ENCODE results near the gene PHACTR3. TPM values are rescaled to one million over a fixed set of nuclear protein-coding genes. Genes with fewer than 3 reads are reported as not detected.

PHACTR3 gene
- total and polyA plus RNA-seq, 2 of the 8 experiments (the other 6 are each of a cell fraction or from before 2014, with no cell fraction given): 0.05 to 0.13 TPM

- Histone ChIP-seq H3K9ac (replicated peaks in 1 of 4; ENCODE audit: extremely low read depth in 1 of 4, low read depth in 3 of 4, low read length in 3 of 4) (no peak overlapping the region), H3K4me3 (ENCODE audit: extremely low read depth in 1 of 4, insufficient read depth in 2 of 4, low read depth in 3 of 4, low read length in 4 of 4) (no peak overlapping the region), H3K23ac (ENCODE audit: insufficient read length) (no peak overlapping the region), H3K27me3 (replicated peaks in 1 of 4; ENCODE audit: control insufficient read depth in 3 of 4, extremely low read depth in 1 of 4, insufficient read depth in 3 of 4, low read length in 3 of 4) (no peaks in the 10 kb centered on the region), H3K14ac (ENCODE audit: insufficient read length) (no peak overlapping the region), H3K4me1 (replicated peaks in 1 of 4; ENCODE audit: control insufficient read depth in 3 of 4, insufficient read depth in 4 of 4, low read length in 3 of 4) (no peaks in the 10 kb centered on the region), H3K36me3 (ENCODE audit: control insufficient read depth in 2 of 4, insufficient read depth in 4 of 4, low read length in 3 of 4) (no peaks in the 10 kb centered on the region), H4K5ac (ENCODE audit: insufficient read length, low read depth, low read length) (no peak overlapping the region), H3K27ac (ENCODE audit: low read depth, low read length) (no peak overlapping the region), H2BK15ac (ENCODE audit: low read length) (no peak overlapping the region), H2BK20ac (ENCODE audit: low read length) (no peak overlapping the region), H3K23me2 (ENCODE audit: low read depth, low read length) (no peaks in the 10 kb centered on the region), H3K9me3 (ENCODE audit: insufficient read depth in 2 of 2, low read depth in 1 of 2, low read length in 1 of 2) (peaks cover 68 to 73% of the 10 kb centered on the region in 2 experiments), H2AFZ (ENCODE audit: low read length) (no peak overlapping the region), H4K20me1 (replicated peaks in 1 of 2; ENCODE audit: control insufficient read depth in 1 of 2, insufficient read depth in 2 of 2, low read length in 2 of 2) (no peaks in the 10 kb centered on the region), H3K56ac (replicated peaks; ENCODE audit: insufficient read length, low read depth, low read length) (no peak overlapping the region), H3K4ac (replicated peaks; ENCODE audit: insufficient read length, low read depth, low read length) (no peak overlapping the region), H2AK5ac (ENCODE audit: low read depth, low read length) (no peak overlapping the region), H3K79me2 (ENCODE audit: control insufficient read depth in 1 of 2, insufficient read depth in 2 of 2, low read length in 2 of 2) (no peaks in the 10 kb centered on the region), H4K8ac (ENCODE audit: extremely low read depth, insufficient read depth, low read length) (no peak overlapping the region), H4K91ac (replicated peaks; ENCODE audit: insufficient read length, low read length) (no peak overlapping the region), H2BK120ac (replicated peaks; ENCODE audit: low read depth, low read length) (no peak overlapping the region), H3K79me1 (ENCODE audit: low read depth, low read length) (no peaks in the 10 kb centered on the region), H2BK12ac (ENCODE audit: low read depth, low read length) (no peak overlapping the region), H2BK5ac (ENCODE audit: low read depth, low read length) (no peak overlapping the region), H3K4me2 (ENCODE audit: insufficient read depth in 1 of 2, low read depth in 2 of 2, low read length in 2 of 2) (no peak overlapping the region), H3K18ac (ENCODE audit: extremely low read depth, low read length) (no peak overlapping the region)
- DNase-seq (ENCODE audit: low read depth in 1 of 2, low spot score in 2 of 2) (no peak), FAIRE-seq (no peak)
- WGBS, 2 experiments (ENCODE audit: extremely low coverage in 1 of 2, insufficient coverage in 1 of 2, insufficient read length in 1 of 2, insufficient replicate concordance in 2 of 2, low coverage in 1 of 2, low lambda C conversion rate in 2 of 2, missing lambda C conversion rate in 1 of 2): 71% methylated on average over 1 of the region's 1 CpG; no CpG with 5 or more reads in 1 of the 2 experiments
- ChIA-PET CTCF (ENCODE audit: partially characterized antibody) (no interaction called here), POLR2A (ENCODE audit: partially characterized antibody) (no interaction called here)
- no peak for TF ChIP-seq BCL11A (IDR thresholded peaks at IDR 0.05; ENCODE audit: low read depth in 2 of 2, low read length in 2 of 2)
- TF ChIP-seq NANOG (IDR thresholded peaks at IDR 0.05; ENCODE audit: insufficient read depth, low read depth, low read length, poor library complexity, severe bottlenecking): no peak
- TF ChIP-seq TCF12 (IDR thresholded peaks at IDR 0.05; ENCODE audit: low read depth, low read length): no peak
- TF ChIP-seq POLR2A (IDR thresholded peaks at IDR 0.05; ENCODE audit: control extremely low read depth in 1 of 2, low read depth in 2 of 2, low read length in 2 of 2): no peak
- TF ChIP-seq MAFK (IDR thresholded peaks at IDR 0.05; ENCODE audit: low read depth, low read length): no peak
- TF ChIP-seq YY1 (IDR thresholded peaks at IDR 0.05; ENCODE audit: low read depth, low read length): no peak
- no peak for TF ChIP-seq POLR2AphosphoS5 (IDR thresholded peaks at IDR 0.05; ENCODE audit: low read depth, low read length)
- TF ChIP-seq CEBPB (IDR thresholded peaks at IDR 0.05; ENCODE audit: low read depth, low read length): no peak
- no peak for TF ChIP-seq NRF1 (IDR thresholded peaks at IDR 0.05; ENCODE audit: low read depth, low read length)
- TF ChIP-seq, protein P1, sequence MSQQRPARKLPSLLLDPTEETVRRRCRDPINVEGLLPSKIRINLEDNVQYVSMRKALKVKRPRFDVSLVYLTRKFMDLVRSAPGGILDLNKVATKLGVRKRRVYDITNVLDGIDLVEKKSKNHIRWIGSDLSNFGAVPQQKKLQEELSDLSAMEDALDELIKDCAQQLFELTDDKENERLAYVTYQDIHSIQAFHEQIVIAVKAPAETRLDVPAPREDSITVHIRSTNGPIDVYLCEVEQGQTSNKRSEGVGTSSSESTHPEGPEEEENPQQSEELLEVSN (IDR thresholded peaks at IDR 0.05): no peak
Measured at GRCh38 chr20:59709636-59710035, 105.3 kb downstream of the PHACTR3 start.
